NCI-H1092 treated with DMSO at 0.1 percent for 48 hours (cell line): ENCODE measurements around the gene MGST3.
"Not testable (repeated sequence)": the region's sequence is repeated elsewhere in the genome, so short reads cannot be mapped to it uniquely, and the experiment has no call there.

Experiments
- DNase-seq: peaks from one replicate; lab custom pipeline; 2025; lab: John Stamatoyannopoulos, UW

MGST3 gene

GRCh38 chr1:165697881-165698760, 67.1 kb downstream of the MGST3 start, which contains the start of gene ALDH9A1:
Gene ALDH9A1, minus strand, starts transcription at chr1:165698562. Its CDS starts 4 bp downstream, at chr1:165698558.
- peak; percentile 87 for DNase-seq

GRCh38 chr1:165698761-165699052, 67.7 kb downstream of the MGST3 start:
- DNase-seq, result no peak

DNA sequence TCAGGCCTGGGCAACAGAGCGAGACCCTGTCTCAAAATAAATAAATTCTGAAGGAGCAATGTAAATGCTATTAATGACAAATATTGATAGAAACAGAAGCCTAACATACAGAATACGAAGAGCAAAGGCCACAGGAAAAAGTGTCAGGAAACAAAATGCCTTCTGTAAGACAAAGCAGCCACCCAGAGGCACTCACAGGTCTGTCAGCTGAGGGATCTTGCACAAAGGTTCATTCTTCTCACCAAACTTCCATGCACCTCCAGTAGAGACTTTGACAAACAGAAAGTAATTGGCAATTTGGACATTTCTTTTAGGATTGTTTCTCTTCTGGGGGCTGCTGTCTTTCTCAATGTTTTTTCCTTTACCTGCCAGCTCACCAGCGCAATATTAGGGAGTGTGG, 68.5 kb downstream of the MGST3 start:
- no peak for DNase-seq

- DNase-seq, result not testable (repeated sequence)
Observed at GRCh38 chr1:165701922-165702321, 70.9 kb downstream of the MGST3 start.

DNA sequence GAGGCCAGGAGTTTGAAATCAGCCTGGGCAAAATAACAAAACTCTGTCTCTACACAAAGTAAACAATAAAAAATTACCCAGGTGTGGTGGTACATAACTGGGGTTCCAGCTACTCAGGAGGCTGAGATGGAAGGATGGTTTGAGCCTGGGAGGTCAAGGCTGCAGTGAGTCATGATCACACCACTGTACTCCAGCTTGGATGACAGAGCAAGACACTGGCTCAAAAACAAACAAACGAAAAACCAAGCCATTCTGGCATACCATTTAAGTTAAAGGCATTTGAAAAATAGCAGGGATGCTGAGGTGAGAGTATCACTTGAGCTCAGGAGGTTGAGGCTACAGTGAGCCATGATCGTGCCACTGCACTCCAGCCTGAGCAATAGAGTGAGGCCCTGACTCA, 72.6 kb downstream of the MGST3 start:
- DNase-seq, result no peak
